Mesenchymal stem cell (in vitro differentiated cells and primary cell): Measurements from ENCODE around the gene RHBDF2.
"Not testable (repeated sequence)": the region's sequence is repeated elsewhere in the genome, so short reads cannot be mapped to it uniquely, and the experiment has no call there.

ENCODE experiments used
- DNase-seq: peaks from one replicate; pipeline ENCODE4 v3.0.0-alpha.2; 2013
- H2AFZ ChIP-seq: one replicate; pipeline ENCODE4 v1.6.1; 2013; ENCODE audit warnings: low read depth, mild to moderate bottlenecking, control low read depth, inconsistent platforms, low read length, moderate library complexity
- H2AK5ac ChIP-seq: 2 replicates; pipeline ENCODE4 v1.6.1; 2013; ENCODE audit warnings: low read length, moderate library complexity, mild to moderate bottlenecking, inconsistent platforms; ENCODE audit not compliant: severe bottlenecking
- H2BK120ac ChIP-seq: one replicate; pipeline ENCODE4 v1.6.1; 2013; ENCODE audit warnings: low read depth, mild to moderate bottlenecking, inconsistent platforms, low read length, moderate library complexity
- H2BK12ac ChIP-seq, 2 experiments: one replicate each; pipeline ENCODE4 v1.6.1; 2013; ENCODE audit warnings: inconsistent platforms in 2 of 2, low read length in 2 of 2, mild to moderate bottlenecking in 2 of 2, moderate library complexity in 2 of 2, control low read depth in 1 of 2
- H2BK15ac ChIP-seq: one replicate; pipeline ENCODE4 v1.6.1; 2013; ENCODE audit warnings: mild to moderate bottlenecking, low read depth, inconsistent platforms; ENCODE audit not compliant: poor library complexity, severe bottlenecking
- H2BK5ac ChIP-seq: 2 replicates; pipeline ENCODE4 v1.6.1; 2013; ENCODE audit warnings: low read depth, mild to moderate bottlenecking, low read length, control low read depth, inconsistent platforms; ENCODE audit not compliant: poor library complexity, severe bottlenecking
- H3K14ac ChIP-seq, 2 experiments: one replicate each; pipeline ENCODE4 v1.6.1; 2013; ENCODE audit warnings: inconsistent platforms in 2 of 2, low read length in 2 of 2, control low read depth in 1 of 2, mild to moderate bottlenecking in 1 of 2, moderate library complexity in 1 of 2
- H3K18ac ChIP-seq, 2 experiments: one replicate each; pipeline ENCODE4 v1.6.1; 2013; ENCODE audit warnings: inconsistent platforms in 2 of 2, low read length in 2 of 2, control low read depth in 1 of 2, low read depth in 1 of 2, mild to moderate bottlenecking in 1 of 2
- H3K23ac ChIP-seq, 2 experiments: one replicate each; pipeline ENCODE4 v1.6.1; 2013; ENCODE audit warnings: inconsistent platforms in 2 of 2, low read length in 2 of 2, mild to moderate bottlenecking in 2 of 2, moderate library complexity in 2 of 2, control low read depth in 1 of 2
- H3K27ac ChIP-seq: 2 replicates; pipeline ENCODE4 v1.5.1; 2013; ENCODE audit warnings: mild to moderate bottlenecking, moderate library complexity, low read length, control low read depth, inconsistent platforms; ENCODE audit not compliant: poor library complexity, severe bottlenecking
- H3K27me3 ChIP-seq, 2 experiments: 2 replicates each; pipeline versions ENCODE4 v1.6.1 to v1.7.0; 2013; ENCODE audit warnings: low read length in 2 of 2, mild to moderate bottlenecking in 2 of 2, moderate library complexity in 2 of 2, control low read depth in 1 of 2, inconsistent platforms in 1 of 2; ENCODE audit not compliant: control insufficient read depth in 1 of 2, insufficient read depth in 1 of 2
- H3K36me3 ChIP-seq, 2 experiments: 2 replicates each; pipeline versions ENCODE4 v1.6.1 to v1.7.0; 2013; ENCODE audit warnings: low read length in 2 of 2, control low read depth in 1 of 2, inconsistent platforms in 1 of 2, low read depth in 1 of 2, mild to moderate bottlenecking in 1 of 2; ENCODE audit not compliant: insufficient read depth in 2 of 2, control insufficient read depth in 1 of 2
- H3K4ac ChIP-seq, 2 experiments: one replicate each; pipeline ENCODE4 v1.6.1; 2013; ENCODE audit warnings: inconsistent platforms in 2 of 2, low read length in 2 of 2, mild to moderate bottlenecking in 2 of 2, moderate library complexity in 2 of 2, control low read depth in 1 of 2, low read depth in 1 of 2
- H3K4me1 ChIP-seq: 2 replicates; pipeline ENCODE4 v1.6.1; 2013; ENCODE audit warnings: low read depth, low read length, control low read depth; ENCODE audit not compliant: control insufficient read depth, insufficient read depth
- H3K4me2 ChIP-seq: 2 replicates; pipeline ENCODE4 v1.6.1; 2013; ENCODE audit warnings: low read length, mild to moderate bottlenecking, inconsistent platforms; ENCODE audit not compliant: poor library complexity, severe bottlenecking
- H3K4me3 ChIP-seq, 2 experiments: 2 replicates each; pipeline versions ENCODE4 v1.5.1 to v1.7.0; 2013; ENCODE audit warnings: low read length in 2 of 2, mild to moderate bottlenecking in 2 of 2, control low read depth in 1 of 2, low read depth in 1 of 2; ENCODE audit not compliant: insufficient read depth in 1 of 2
- H3K79me1 ChIP-seq: replicated peaks from 2 replicates; pipeline ENCODE4 v1.6.1; 2013; ENCODE audit warnings: mild to moderate bottlenecking, control low read depth, low read length, inconsistent platforms; ENCODE audit not compliant: poor library complexity, severe bottlenecking
- H3K9ac ChIP-seq: 2 replicates; pipeline ENCODE4 v1.7.0; 2013; ENCODE audit warnings: mild to moderate bottlenecking, low read length, moderate library complexity
- H3K9me3 ChIP-seq: 2 replicates; pipeline ENCODE4 v1.7.0; 2013; ENCODE audit warnings: mild to moderate bottlenecking, low read length; ENCODE audit not compliant: control insufficient read depth
- H4K8ac ChIP-seq: one replicate; pipeline ENCODE4 v1.6.1; 2013; ENCODE audit warnings: inconsistent platforms, mild to moderate bottlenecking, low read length, moderate library complexity
- H4K91ac ChIP-seq: one replicate; pipeline ENCODE4 v1.6.1; 2013; ENCODE audit warnings: mild to moderate bottlenecking, low read length, inconsistent platforms
- WGBS: methylation state at CpG from one replicate; pipeline ENCODE4 v1.1.7; 2013; ENCODE audit warnings: mixed read lengths; 5-methylcytosine and 5-hydroxymethylcytosine counted together

Gene RHBDF2

DNA sequence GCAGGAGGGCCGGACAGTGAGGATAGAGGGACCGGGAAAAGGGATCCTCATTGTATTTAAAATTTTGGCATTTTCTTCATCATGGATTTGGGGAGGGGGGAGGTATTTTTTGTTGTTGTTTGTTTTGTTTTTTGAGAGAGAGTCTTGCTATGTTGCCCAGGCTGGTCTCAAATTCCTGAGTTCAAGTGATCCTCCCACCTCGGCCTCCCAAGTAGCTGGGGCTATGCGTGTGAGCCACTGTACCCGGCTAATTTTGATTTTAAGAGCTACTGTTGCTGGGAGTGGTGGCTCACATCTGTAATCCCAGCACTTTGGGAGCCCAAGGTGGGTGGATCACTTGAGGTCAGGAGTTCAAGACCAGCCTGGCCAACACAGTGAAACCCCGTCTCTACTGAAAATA lies 13.1 kb upstream of the RHBDF2 start:
- H3K79me1 ChIP-seq, H2BK12ac ChIP-seq, H3K23ac ChIP-seq, H3K18ac ChIP-seq, H4K91ac ChIP-seq, H2BK120ac ChIP-seq, H3K4me3 ChIP-seq, H4K8ac ChIP-seq, H2BK15ac ChIP-seq, H2BK5ac ChIP-seq, H3K4ac ChIP-seq, H2AK5ac ChIP-seq, H3K9ac ChIP-seq, H2AFZ ChIP-seq, H3K27me3 ChIP-seq, H3K4me2 ChIP-seq, H3K27ac ChIP-seq, H3K9me3 ChIP-seq, DNase-seq, H3K36me3 ChIP-seq, H3K14ac ChIP-seq: not testable (repeated sequence)
- WGBS: 95% methylated on average over 6 of the region's 6 CpGs
- H3K4me1 ChIP-seq: peaks cover 13% of the 10 kb centered on the region

DNA sequence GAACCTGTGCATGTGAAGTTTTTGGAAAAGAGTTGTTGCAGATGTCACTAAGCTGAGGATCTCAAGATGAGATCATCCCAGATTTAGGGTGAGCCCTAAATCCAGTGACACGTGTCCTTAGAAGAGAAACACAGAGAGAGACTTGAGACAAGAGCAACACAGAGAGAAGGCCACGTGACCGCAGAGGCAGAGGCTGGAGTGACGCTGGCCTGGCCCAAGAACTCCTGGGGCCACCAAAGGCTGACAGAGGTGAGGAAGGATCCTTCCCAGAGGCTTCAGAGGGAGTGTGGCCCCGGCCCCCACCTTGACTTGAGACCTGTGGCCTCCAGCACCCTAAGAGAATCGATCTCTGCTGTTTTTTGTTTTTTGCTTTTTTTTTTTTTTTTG lies 12.1 kb upstream of the RHBDF2 start:
- Histone ChIP-seq H3K27me3 (peaks cover 0 to 6% of the 10 kb centered on the region in 2 experiments), H3K4me1 (peaks cover 13% of the 10 kb centered on the region), H3K23ac (no peak overlapping the region), H3K36me3 (no peaks in the 10 kb centered on the region), H3K79me1 (no peaks in the 10 kb centered on the region), H4K91ac (no peak overlapping the region), H3K18ac (no peak overlapping the region), H2BK12ac (peak overlapping the region in 1 of 2 experiments; percentile 23), H2BK15ac (no peak overlapping the region), H3K9me3 (no peaks in the 10 kb centered on the region), H2AFZ (no peak overlapping the region), H3K14ac (no peak overlapping the region), H3K27ac (no peak overlapping the region), H4K8ac (no peak overlapping the region), H3K4ac (no peak overlapping the region), H3K4me3 (no peak overlapping the region), H3K4me2 (no peak overlapping the region), H2BK5ac (no peak overlapping the region), H2AK5ac (no peak overlapping the region), H2BK120ac (no peak overlapping the region), H3K9ac (no peak overlapping the region)
- 92% methylated on average over 4 of the region's 6 CpGs for WGBS
- DNase-seq: no peak

DNA sequence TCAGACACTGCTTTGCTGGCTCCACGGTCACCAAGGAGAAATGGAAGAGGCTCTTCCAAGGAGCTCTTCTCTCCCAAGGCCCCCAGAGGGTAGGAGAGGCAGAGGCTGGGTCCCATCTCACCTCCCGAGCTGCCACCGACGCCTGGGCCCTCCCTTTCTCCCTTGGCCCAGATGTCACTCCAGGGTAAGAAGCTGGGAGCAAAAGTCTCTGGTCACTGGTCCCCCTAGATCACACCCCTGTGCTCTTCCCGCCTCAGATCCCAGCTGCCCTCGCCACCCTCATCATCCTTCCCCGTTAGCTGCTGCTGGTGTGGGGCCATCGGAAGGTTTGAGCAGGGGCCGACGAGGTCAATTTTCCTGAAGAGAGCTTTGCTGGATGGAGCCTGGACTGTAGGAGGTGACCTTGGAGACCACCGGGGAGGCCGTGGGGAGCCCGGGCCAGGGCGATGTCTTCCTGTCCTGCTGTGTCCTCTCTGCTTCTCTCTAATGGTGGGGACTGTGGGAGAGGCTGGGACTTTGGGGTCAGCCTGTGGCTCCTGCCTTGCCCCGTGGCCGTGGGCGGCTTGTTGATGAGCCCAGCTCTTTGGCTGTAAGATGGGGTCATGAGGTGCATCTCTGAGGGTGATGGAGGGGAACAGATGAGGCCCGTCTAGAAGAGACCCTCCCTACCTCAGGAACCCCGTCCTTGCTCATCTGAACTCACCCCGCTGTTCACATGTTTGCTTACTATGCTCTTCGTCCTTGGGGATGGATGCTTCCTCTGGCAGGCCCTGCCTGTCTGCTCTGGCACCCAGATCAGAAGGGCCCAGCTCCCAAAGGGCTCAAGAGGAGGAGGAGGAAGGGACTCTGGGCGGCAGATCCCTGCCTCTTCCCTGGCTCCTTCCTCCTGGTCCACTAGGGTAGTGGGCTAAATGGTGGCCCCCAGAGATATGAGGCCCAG lies 11.4 kb upstream of the RHBDF2 start:
- H2AK5ac ChIP-seq: no peak overlapping the region
- WGBS: 90% methylated on average over 20 of the region's 22 CpGs
- H3K4me1 ChIP-seq: peaks cover 10% of the 10 kb centered on the region
- H2BK12ac ChIP-seq: peak overlapping the region in 1 of 2 experiments; percentile 46
- no peak overlapping the region for H2AFZ ChIP-seq
- no peaks in the 10 kb centered on the region for H3K79me1 ChIP-seq
- H2BK5ac ChIP-seq: no peak overlapping the region
- H3K23ac ChIP-seq: no peak overlapping the region
- H3K14ac ChIP-seq: peak overlapping the region in 1 of 2 experiments; percentile 21
- no peak for DNase-seq
- H3K36me3 ChIP-seq: no peaks in the 10 kb centered on the region
- H2BK120ac ChIP-seq: no peak overlapping the region
- no peak overlapping the region for H3K9ac ChIP-seq
- no peak overlapping the region for H4K8ac ChIP-seq
- no peaks in the 10 kb centered on the region for H3K9me3 ChIP-seq
- no peak overlapping the region for H3K4me2 ChIP-seq
- H3K4me3 ChIP-seq: no peak overlapping the region
- H3K27ac ChIP-seq: no peak overlapping the region
- H2BK15ac ChIP-seq: peak overlapping the region; percentile 26
- H3K27me3 ChIP-seq: peaks cover 4 to 10% of the 10 kb centered on the region in 2 experiments
- H4K91ac ChIP-seq: peak overlapping the region; percentile 54
- H3K4ac ChIP-seq: no peak overlapping the region
- H3K18ac ChIP-seq: no peak overlapping the region

DNA sequence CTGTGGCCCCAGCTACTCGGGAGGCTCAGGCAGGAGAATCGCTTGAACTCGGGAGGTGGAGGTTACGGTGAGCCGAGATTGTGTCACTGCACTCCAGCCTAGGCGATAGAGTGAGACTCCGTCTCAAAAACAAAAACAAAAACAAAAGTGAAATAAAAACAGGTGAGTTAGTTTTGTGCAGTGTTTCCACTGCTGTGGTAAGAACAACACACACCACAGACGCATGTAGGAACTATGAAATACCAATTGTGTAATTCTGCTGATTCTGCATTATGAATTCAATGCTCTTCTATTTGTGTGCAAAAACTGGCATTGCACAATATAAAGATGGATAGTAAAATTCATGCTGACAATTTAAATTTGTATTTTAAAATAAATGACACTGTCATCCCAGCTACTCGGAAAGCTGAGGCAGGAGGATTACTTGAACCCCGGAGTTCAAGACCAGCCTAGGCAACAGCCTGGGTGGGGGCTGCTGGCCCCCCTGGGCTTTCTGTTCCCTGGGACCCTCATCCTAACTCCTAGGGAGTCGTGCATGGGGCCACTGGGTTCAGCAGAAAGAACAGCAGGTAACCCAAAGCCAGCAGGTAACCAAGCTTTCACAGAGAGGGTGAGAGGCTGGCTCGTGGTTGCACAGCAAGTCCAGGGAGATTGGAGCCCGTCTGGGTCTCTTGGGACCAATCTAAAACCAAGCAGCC lies 10.6 kb upstream of the RHBDF2 start:
- no peak overlapping the region for H4K91ac ChIP-seq
- H3K79me1 ChIP-seq: no peaks in the 10 kb centered on the region
- H3K36me3 ChIP-seq: no peaks in the 10 kb centered on the region
- H3K4me1 ChIP-seq: peaks cover 8% of the 10 kb centered on the region
- no peak overlapping the region for H2AFZ ChIP-seq
- H4K8ac ChIP-seq: no peak overlapping the region
- no peak overlapping the region for H2BK12ac ChIP-seq
- no peaks in the 10 kb centered on the region for H3K9me3 ChIP-seq
- H2BK120ac ChIP-seq: no peak overlapping the region
- H3K14ac ChIP-seq: no peak overlapping the region
- no peak overlapping the region for H3K4me3 ChIP-seq
- H3K27ac ChIP-seq: no peak overlapping the region
- no peak overlapping the region for H2BK15ac ChIP-seq
- no peak overlapping the region for H2BK5ac ChIP-seq
- no peak overlapping the region for H2AK5ac ChIP-seq
- H3K23ac ChIP-seq: no peak overlapping the region
- no peak for DNase-seq
- peaks cover 12 to 17% of the 10 kb centered on the region in 2 experiments for H3K27me3 ChIP-seq
- H3K4me2 ChIP-seq: no peak overlapping the region
- 94% methylated on average over 12 of the region's 13 CpGs for WGBS
- no peak overlapping the region for H3K9ac ChIP-seq
- no peak overlapping the region for H3K18ac ChIP-seq
- no peak overlapping the region for H3K4ac ChIP-seq
